GM21576 (cell line): ENCODE measurements around the gene FBXW8.

Experiments used
- ATAC-seq: cut with Tn5 transposase; IDR thresholded peaks from one replicate; pipeline ENCODE4 v1.9.1; 2021; ENCODE audit warnings: mild to moderate bottlenecking, moderate library complexity; ENCODE audit not compliant: unreplicated experiment

Gene FBXW8

GRCh38 chr12:116887244-116887643 is 23.5 kb upstream of the FBXW8 start:
- ATAC-seq = no peak

DNA sequence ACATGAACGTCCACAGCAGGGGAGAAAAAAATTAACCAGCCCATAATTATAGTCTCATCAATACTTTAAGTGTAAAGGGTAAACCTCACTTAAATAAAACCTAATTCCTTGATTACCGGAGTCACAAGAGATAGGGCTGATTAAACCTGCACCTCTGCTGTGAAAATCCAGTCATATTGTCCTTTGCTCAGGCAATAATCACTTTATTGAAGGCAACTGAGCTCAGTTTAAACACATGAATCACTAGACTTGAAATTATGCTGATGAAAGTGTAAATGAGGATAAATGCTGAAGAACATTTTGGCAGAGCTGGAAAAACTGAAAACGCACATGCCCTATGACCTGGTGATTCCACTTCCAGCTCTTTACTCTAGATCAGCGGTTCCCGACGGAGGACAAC is 22.9 kb upstream of the FBXW8 start:
- no peak for ATAC-seq

DNA sequence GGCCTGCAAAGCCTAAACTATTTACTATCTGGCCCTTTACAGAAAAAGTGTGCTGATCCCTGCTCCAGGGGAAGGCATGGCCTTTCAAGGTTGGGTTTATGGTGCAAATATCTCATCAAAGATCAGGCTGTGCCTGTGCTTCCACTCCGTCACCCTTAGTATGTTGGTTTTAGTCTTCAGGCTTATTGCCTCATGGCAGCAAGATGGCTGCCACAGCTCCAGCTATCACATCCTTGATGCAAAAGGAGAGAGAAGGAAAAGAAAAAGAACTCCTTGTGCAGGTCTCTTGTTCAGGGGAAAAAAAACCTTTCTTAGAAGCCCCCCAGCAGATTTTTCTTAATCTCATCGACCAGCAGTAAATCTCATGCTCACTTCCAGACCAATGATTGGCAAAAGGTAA is 20.4 kb upstream of the FBXW8 start:
- no peak for ATAC-seq

GRCh38 chr12:116891019-116891418 is 19.7 kb upstream of the FBXW8 start:
- no peak for ATAC-seq

GRCh38 chr12:116892349-116893140 is 18.2 kb upstream of the FBXW8 start:
- ATAC-seq = no peak

GRCh38 chr12:116894913-116895312 is 15.8 kb upstream of the FBXW8 start:
- no peak for ATAC-seq

DNA sequence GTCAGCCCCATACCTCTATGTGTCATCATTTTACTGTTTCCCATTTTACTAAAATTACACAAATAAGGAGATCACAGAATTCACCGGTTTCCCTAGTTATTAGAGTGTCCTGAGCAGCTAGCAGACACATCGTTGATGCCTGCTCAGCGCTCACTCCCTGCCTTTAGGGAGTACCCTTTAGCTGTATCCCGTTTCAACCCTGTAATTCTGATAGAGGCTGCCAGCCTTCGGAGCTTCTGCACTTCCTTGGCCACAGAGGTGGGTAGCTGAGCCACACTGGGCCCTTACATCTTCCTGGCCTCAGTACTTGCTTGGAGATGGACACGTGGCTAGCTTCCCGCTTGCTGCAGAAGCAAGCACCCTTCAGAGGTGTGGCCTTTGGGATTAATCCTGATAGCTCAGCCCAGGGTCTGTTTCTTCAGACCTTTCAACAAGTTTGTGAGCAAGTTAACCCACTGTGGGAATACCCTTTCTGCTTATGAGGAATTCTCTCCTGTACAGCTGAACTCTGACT is 14.3 kb upstream of the FBXW8 start:
- ATAC-seq = no peak

- no peak for ATAC-seq
These were observed 13.3 kb upstream of the FBXW8 start for GRCh38 chr12:116897476-116897875.

DNA sequence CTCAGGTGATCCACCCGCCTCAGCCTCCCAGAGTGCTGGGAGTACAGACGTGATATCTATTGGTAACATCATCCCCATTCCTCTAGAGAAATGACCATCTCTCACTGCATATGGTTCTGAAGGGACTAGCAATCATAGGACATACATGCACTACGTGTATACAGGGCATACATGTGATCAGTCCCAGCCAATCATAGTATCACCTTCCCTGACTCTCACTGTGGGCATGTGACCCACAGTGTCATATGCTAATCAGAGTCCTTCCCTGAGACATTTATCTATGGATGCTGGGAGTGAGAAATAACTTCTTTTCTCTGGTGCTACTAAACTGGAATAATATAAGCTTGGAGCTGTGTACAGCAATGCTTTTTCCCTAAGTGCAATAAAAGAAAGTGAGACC is 12.1 kb upstream of the FBXW8 start:
- no peak for ATAC-seq

DNA sequence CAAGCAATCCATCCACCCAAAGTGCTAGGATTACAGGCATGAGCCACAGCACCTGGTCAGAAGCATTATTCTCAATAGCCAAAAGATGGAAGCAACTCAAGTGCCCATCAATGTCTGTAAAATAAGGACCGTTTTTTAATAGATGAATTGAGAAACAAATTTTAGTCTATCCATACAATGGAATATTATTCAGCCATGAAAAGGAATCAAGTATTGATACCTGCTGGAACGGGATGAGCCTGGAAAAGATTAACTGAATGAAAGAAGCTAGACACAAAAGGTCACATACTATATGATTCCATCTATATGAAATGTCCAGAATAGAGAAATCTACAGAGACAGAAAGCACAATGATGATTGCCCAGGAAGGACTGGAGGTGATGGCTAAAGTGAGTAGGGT is 9.1 kb upstream of the FBXW8 start:
- no peak for ATAC-seq

GRCh38 chr12:116903818-116904217 is 6.9 kb upstream of the FBXW8 start:
- no peak for ATAC-seq

GRCh38 chr12:116906285-116906684 is 4.5 kb upstream of the FBXW8 start:
- no peak for ATAC-seq

- no peak for ATAC-seq
These were observed 488 bp upstream of the FBXW8 start for GRCh38 chr12:116910280-116910644.

GRCh38 chr12:116915326-116915725 is 4.6 kb downstream of the FBXW8 start:
- ATAC-seq = no peak

DNA sequence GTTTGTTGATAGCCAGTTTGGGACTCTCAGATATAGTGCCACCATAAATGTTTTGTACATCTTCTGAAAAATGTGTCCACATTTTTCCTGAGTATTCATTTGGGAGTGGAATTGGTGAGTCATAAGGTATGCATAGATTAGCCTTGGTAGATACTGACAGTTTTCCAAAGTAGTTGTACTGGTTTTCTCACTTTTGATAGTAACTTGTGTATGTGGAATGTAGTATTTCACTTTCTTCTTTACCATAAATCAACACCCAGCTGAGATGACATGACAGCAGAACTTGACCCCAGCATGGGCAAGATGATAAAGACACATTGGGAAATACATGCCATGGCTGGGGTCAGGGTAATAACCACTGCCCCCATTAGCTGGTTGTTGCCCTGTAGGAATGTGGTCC is 5.4 kb downstream of the FBXW8 start:
- no peak for ATAC-seq

- ATAC-seq = peak; percentile 86
These were observed 6.0 kb downstream of the FBXW8 start for GRCh38 chr12:116916714-116917114.

GRCh38 chr12:116918464-116918863 is 7.7 kb downstream of the FBXW8 start:
- no peak for ATAC-seq

GRCh38 chr12:116919247-116919661 is 8.5 kb downstream of the FBXW8 start:
- no peak for ATAC-seq

GRCh38 chr12:116919706-116920485 is 9.1 kb downstream of the FBXW8 start:
- ATAC-seq = no peak

- no peak for ATAC-seq
These were observed 10.2 kb downstream of the FBXW8 start for GRCh38 chr12:116920939-116921338.

GRCh38 chr12:116922194-116922897 is 11.6 kb downstream of the FBXW8 start:
- ATAC-seq = peak; percentile 62
